Measurements from ENCODE around the gene RASGRF1. TPM values are rescaled to one million over a fixed set of nuclear protein-coding genes. Genes with fewer than 3 reads are reported as not detected.

RASGRF1 gene
- polyA plus RNA-seq, 3 donors: 0.11 TPM; not detected in 2

DNA sequence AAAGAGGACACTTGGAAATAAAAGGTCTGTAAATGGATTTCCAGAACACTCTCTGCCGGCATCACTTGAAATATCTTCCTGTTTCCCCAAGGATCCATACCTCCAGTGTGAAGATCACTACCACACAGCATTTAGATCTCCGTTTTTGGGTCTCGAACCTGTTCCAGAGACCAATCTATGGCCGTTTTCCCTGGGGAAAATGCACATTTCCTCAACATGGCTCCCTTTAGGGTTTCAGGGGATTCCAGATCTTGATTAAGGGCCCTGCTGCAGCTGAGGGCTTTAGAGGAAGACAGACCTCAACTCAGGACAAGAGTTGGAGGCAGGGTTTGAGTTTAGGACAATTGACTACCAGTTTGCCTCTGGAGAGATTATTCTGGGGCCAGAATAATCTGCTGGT, 147.8 kb downstream of the RASGRF1 start:
- peak overlapping the region; percentile 83 for H3K4me2 ChIP-seq (replicated peaks; ENCODE audit: extremely low read depth, low read length, poor library complexity, severe bottlenecking)

DNA sequence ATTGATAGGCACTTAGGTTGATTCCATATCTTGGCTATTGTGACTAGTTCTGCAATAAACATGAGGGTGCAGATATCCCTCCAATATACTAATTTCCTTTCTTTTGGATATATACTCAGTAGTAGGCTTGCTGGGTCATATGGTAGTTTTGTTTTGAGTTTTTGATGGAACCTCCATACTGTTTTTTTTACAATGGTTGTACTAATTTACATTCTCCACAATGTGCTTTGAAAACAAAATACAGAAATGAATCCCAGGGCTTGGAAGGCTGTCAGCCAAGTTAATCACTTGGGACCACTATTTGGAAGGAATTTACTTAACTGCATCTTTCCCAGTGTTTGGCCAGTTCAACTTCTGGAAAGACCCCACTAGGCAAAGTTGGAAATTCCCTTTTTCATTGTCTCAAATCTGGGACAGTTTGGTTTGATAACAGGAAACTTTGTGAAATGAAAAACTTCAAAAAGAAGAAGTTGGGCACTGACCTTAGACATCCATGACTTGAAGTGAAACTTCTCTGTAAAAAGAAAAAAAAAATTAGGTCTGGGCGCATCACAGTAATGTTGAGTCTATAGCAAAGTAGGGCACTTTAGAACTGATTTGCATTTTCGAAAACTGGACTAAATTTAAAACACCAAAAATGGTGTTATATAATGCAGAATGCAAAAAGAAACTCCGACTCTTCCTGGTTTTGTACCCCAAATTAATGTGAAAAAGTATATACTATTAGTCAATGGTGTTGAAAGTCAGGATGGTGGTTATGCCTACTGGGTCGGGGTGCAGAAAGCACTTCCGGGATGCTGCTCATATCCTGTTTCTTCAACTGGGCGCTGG, 151.7 kb downstream of the RASGRF1 start:
- Mint-ChIP-seq H3K4me1 (peaks cover 85% of the 10 kb centered on the region), H3K36me3 (peaks cover 39 to 63% of the 10 kb centered on the region in 2 donors), H3K9me3 (no peaks in the 10 kb centered on the region), H3K27me3 (ENCODE audit: low read depth in 3 of 3) (no peaks in the 10 kb centered on the region), H3K27ac (peak overlapping the region; percentile 90 to 98 (median 94)), H3K4me3 (peak overlapping the region; percentile 56 to 67)
- peak; percentile 80 to 92 (median 90) for DNase-seq
- no peak overlapping the region for H2AFZ ChIP-seq (ENCODE audit: insufficient read depth, low read depth, low read length, poor library complexity, severe bottlenecking)
- peak overlapping the region; percentile 51 for H3K9ac ChIP-seq (ENCODE audit: insufficient read depth, low read length, poor library complexity, severe bottlenecking)
- TF ChIP-seq, protein P1, sequence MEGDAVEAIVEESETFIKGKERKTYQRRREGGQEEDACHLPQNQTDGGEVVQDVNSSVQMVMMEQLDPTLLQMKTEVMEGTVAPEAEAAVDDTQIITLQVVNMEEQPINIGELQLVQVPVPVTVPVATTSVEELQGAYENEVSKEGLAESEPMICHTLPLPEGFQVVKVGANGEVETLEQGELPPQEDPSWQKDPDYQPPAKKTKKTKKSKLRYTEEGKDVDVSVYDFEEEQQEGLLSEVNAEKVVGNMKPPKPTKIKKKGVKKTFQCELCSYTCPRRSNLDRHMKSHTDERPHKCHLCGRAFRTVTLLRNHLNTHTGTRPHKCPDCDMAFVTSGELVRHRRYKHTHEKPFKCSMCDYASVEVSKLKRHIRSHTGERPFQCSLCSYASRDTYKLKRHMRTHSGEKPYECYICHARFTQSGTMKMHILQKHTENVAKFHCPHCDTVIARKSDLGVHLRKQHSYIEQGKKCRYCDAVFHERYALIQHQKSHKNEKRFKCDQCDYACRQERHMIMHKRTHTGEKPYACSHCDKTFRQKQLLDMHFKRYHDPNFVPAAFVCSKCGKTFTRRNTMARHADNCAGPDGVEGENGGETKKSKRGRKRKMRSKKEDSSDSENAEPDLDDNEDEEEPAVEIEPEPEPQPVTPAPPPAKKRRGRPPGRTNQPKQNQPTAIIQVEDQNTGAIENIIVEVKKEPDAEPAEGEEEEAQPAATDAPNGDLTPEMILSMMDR (IDR thresholded peaks at IDR 0.05): no peak
- intact Hi-C loops (cut with micrococcal nuclease): no loop called here
- H3K79me2 ChIP-seq (ENCODE audit: insufficient read depth, low read length): peaks cover 77% of the 10 kb centered on the region
- WGBS (ENCODE audit: insufficient coverage): 0% methylated on average over 3 of the region's 6 CpGs
- H4K20me1 ChIP-seq (ENCODE audit: insufficient read depth, low read length): peaks cover 4% of the 10 kb centered on the region
- H3K4me3 ChIP-seq (replicated peaks in 1 of 3; ENCODE audit: low read depth in 2 of 3, low read length in 3 of 3): peak overlapping the region in 2 of 3 experiments; percentile 6 to 68
- no peaks in the 10 kb centered on the region for H3K9me3 ChIP-seq (replicated peaks in 1 of 2; ENCODE audit: control insufficient read depth in 1 of 2, insufficient read depth in 1 of 2, low read length in 2 of 2)
- peaks cover 22 to 27% of the 10 kb centered on the region in 2 donors for H3K36me3 ChIP-seq (replicated peaks in 1 of 2; ENCODE audit: control insufficient read depth in 1 of 2, insufficient read depth in 2 of 2, low read length in 2 of 2)
- H3K4me1 ChIP-seq (ENCODE audit: control insufficient read depth in 1 of 2, insufficient read depth in 2 of 2, low read length in 2 of 2): peaks cover 91 to 97% of the 10 kb centered on the region in 2 donors
- H3K27ac ChIP-seq (ENCODE audit: low read depth in 1 of 2, low read length in 2 of 2): peak overlapping the region; percentile 93 to 95
- peak overlapping the region; percentile 63 for H3K4me2 ChIP-seq (replicated peaks; ENCODE audit: extremely low read depth, low read length, poor library complexity, severe bottlenecking)
- no peaks in the 10 kb centered on the region for H3K27me3 ChIP-seq (ENCODE audit: control insufficient read depth in 2 of 2, insufficient read depth in 2 of 2, low read length in 2 of 2)

More for the DNA sequence above, 147.8 kb downstream of the RASGRF1 start:
- H3K36me3 Mint-ChIP-seq: peaks cover 13 to 25% of the 10 kb centered on the region in 2 donors
- peak overlapping the region; percentile 38 to 93 (median 78) for H3K27ac Mint-ChIP-seq
- Histone ChIP-seq H3K4me1 (ENCODE audit: control insufficient read depth in 1 of 2, insufficient read depth in 2 of 2, low read length in 2 of 2) (peaks cover 65 to 66% of the 10 kb centered on the region in 2 donors), H4K20me1 (ENCODE audit: insufficient read depth, low read length) (peaks cover 8% of the 10 kb centered on the region), H2AFZ (ENCODE audit: insufficient read depth, low read depth, low read length, poor library complexity, severe bottlenecking) (no peak overlapping the region), H3K27ac (ENCODE audit: low read depth in 1 of 2, low read length in 2 of 2) (peak overlapping the region in 1 of 2 donors; percentile 94), H3K36me3 (replicated peaks in 1 of 2; ENCODE audit: control insufficient read depth in 1 of 2, insufficient read depth in 2 of 2, low read length in 2 of 2) (no peaks in the 10 kb centered on the region), H3K4me3 (replicated peaks in 1 of 3; ENCODE audit: low read depth in 2 of 3, low read length in 3 of 3) (peak overlapping the region in 1 of 3 experiments; percentile 98), H3K9ac (ENCODE audit: insufficient read depth, low read length, poor library complexity, severe bottlenecking) (peak overlapping the region; percentile 88), H3K27me3 (ENCODE audit: control insufficient read depth in 2 of 2, insufficient read depth in 2 of 2, low read length in 2 of 2) (no peaks in the 10 kb centered on the region), H3K9me3 (replicated peaks in 1 of 2; ENCODE audit: control insufficient read depth in 1 of 2, insufficient read depth in 1 of 2, low read length in 2 of 2) (no peaks in the 10 kb centered on the region), H3K79me2 (ENCODE audit: insufficient read depth, low read length) (peaks cover 60% of the 10 kb centered on the region)
- no peak for DNase-seq
- intact Hi-C loops (cut with micrococcal nuclease): loop anchor here in 1 of 2 donors (5.0 to 10.0 kb wide), 2 partner anchors 35 to 68 kb away; partner anchors contain the start of gene MORF4L1
- TF ChIP-seq, protein P1 (IDR thresholded peaks at IDR 0.05): no peak
- peaks cover 6 to 9% (median 9%) of the 10 kb centered on the region in 3 donors for H3K27me3 Mint-ChIP-seq (ENCODE audit: low read depth in 3 of 3)
- peaks cover 66% of the 10 kb centered on the region for H3K4me1 Mint-ChIP-seq
- peaks cover 0 to 2% (median 0%) of the 10 kb centered on the region in 7 donors for H3K9me3 Mint-ChIP-seq
- WGBS (ENCODE audit: insufficient coverage): 97% methylated on average over 4 of the region's 4 CpGs
- H3K4me3 Mint-ChIP-seq: peak overlapping the region; percentile 37 to 99
